ENCODE data around the gene ELF4.

DNA sequence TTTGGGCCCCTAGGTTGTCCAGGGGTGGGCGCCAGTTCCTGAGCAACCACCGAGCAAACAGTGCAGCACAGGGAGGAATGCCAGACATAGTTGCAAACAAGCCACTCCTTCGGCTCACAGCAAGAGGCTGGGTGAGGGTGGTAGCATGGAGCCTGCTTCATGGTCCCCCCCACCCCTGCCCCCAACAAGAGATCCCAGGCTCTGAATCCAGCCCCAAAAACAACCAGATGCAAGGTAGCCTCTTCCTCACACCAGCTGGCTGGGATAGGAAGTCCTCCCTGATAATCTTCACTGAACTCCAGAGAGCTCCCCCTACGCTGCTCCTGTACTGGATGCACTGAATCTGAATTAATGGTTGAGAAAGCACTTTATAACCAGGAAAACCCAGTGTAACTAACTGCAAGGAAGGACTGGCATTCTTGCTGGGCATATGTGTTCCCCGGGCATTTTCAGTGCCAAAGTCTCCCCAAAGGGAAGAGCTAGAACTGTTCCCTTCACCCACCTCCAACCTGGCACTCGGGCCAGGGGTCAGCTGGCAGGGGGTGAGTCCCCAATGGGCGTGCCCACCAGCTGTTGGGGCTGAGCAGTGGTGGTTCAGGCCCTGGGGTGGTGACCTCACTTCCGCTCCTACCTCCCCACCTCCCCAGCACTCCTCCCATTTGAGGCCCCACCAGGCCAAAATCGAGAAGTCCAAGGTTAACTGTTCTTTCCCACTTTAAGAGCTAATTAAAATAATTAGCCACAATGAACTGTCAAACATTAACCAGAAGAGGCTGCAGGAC lies 1.5 kb downstream of the ELF4 start:
- TF ChIP-seq SETDB1 (IDR thresholded peaks at IDR 0.05; ENCODE audit: insufficient read length, low read length) (no peak), ZNF596 (tag by site-specific recombination; IDR thresholded peaks at IDR 0.05) (no peak), ZIC2 (tag by site-specific recombination; IDR thresholded peaks at IDR 0.05) (peak; percentile 28), ZNF423 (tag by site-specific recombination; IDR thresholded peaks at IDR 0.05) (0 out of 2 replicates have a peak, but pooled peaks have one; percentile 42)
- TF ChIP-seq, protein P1, sequence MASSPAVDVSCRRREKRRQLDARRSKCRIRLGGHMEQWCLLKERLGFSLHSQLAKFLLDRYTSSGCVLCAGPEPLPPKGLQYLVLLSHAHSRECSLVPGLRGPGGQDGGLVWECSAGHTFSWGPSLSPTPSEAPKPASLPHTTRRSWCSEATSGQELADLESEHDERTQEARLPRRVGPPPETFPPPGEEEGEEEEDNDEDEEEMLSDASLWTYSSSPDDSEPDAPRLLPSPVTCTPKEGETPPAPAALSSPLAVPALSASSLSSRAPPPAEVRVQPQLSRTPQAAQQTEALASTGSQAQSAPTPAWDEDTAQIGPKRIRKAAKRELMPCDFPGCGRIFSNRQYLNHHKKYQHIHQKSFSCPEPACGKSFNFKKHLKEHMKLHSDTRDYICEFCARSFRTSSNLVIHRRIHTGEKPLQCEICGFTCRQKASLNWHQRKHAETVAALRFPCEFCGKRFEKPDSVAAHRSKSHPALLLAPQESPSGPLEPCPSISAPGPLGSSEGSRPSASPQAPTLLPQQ (tag by site-specific recombination; IDR thresholded peaks at IDR 0.05) = peak; percentile 96
- TF ChIP-seq, protein P2, sequence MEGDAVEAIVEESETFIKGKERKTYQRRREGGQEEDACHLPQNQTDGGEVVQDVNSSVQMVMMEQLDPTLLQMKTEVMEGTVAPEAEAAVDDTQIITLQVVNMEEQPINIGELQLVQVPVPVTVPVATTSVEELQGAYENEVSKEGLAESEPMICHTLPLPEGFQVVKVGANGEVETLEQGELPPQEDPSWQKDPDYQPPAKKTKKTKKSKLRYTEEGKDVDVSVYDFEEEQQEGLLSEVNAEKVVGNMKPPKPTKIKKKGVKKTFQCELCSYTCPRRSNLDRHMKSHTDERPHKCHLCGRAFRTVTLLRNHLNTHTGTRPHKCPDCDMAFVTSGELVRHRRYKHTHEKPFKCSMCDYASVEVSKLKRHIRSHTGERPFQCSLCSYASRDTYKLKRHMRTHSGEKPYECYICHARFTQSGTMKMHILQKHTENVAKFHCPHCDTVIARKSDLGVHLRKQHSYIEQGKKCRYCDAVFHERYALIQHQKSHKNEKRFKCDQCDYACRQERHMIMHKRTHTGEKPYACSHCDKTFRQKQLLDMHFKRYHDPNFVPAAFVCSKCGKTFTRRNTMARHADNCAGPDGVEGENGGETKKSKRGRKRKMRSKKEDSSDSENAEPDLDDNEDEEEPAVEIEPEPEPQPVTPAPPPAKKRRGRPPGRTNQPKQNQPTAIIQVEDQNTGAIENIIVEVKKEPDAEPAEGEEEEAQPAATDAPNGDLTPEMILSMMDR (tag by site-specific recombination; IDR thresholded peaks at IDR 0.05) = peak; percentile 36
